Right renal pelvis (tissue), 4 donors: ENCODE data around the gene ST8SIA1. TPM values are rescaled to one million over a fixed set of nuclear protein-coding genes. Genes with fewer than 3 reads are reported as not detected.

Experiments used
- DNase-seq, 4 donors: peaks; one replicate each; pipeline ENCODE4 v3.0.0-alpha.2; 2013; ENCODE audit warnings: low read depth in 4 of 4, low spot score in 3 of 4, missing footprints in 1 of 4
- polyA plus RNA-seq, 4 donors: library from polyadenylated mRNA; unstranded; fragments of 120-200 nt; gene quantifications; one replicate each; pipeline ENCODE4 v1.2.1, GENCODE V29; 2013; ENCODE audit not compliant: insufficient read length in 4 of 4

Gene ST8SIA1
- polyA plus RNA-seq, 4 donors = 5.3 to 6.3 (median 5.9) TPM

- no peak for DNase-seq
These were observed 1.3 kb downstream of the ST8SIA1 start for GRCh38 chr12:22333186-22333712.

GRCh38 chr12:22332202-22332601 lies 2.3 kb downstream of the ST8SIA1 start:
- no peak for DNase-seq

GRCh38 chr12:22329621-22330020 lies 4.9 kb downstream of the ST8SIA1 start:
- no peak for DNase-seq

DNA sequence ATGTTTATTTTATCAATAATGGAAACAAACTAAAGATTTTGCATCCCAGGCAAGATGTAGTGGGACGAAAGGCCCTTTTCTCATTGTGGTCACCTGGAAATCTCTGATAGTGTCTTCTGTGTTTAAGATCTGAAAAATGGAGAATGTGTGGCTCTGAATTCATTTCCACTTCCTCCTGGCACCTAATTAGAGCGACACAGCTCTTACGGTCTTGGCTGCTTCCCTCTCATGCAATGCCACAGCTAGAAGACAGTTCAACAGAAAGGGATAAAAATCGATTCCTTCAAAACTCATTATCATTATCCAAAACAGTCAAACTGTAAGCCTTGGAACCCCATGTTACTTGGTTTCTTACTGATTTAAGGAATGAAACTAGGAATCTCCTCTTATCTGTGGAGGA lies 9.3 kb downstream of the ST8SIA1 start:
- no peak for DNase-seq

DNA sequence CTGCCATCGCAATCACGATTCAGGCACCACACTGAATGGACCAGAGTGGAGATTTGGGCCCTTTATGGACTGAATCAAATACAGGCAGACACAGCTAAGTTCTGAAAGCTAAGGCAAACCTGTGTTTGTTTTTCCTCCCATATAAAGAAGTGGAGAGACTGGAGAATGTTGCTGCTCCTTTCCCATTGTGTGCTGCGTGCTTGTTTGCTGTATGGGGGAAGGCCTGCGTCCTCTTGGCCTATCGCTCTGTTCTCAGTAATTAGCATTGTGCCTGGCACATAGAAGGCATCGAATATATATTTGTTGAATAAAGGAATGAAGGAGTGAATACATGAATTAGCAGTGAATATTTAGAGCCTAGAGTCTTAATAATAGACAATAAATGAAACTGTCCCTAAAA lies 12.4 kb downstream of the ST8SIA1 start:
- DNase-seq = no peak

- no peak for DNase-seq
These were observed 12.9 kb downstream of the ST8SIA1 start for GRCh38 chr12:22321638-22322037.

- no peak for DNase-seq
These were observed 13.4 kb downstream of the ST8SIA1 start for GRCh38 chr12:22321018-22321605.

DNA sequence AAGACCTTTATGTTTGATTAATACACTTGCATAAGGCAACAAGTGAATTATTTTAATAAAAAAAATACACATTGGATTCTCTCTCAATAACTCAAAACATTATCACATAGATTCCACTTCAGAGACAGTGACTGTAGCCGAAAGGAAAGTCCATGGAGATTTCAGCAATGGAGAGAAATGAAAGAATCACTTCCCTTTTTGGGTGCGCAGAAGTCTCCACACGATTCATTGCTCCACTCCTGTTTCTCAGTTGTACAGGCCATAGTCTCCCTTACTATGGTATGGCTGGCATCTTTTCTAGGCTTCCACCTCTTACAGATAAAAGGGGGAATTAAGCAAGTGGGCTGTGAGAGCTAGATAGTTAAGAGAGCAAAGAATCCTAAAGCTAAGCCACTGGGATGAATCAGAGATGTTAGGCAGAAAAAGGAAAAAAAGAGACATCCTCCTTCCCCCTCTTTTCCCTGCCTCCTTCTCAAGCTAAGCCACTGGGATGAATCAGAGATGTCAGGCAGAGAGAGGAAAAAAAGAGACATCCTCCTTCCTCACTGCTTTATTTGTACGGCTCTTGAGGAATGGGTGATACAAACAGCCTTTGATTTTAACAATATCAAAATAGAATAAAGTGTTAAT lies 16.3 kb downstream of the ST8SIA1 start:
- no peak for DNase-seq

GRCh38 chr12:22313963-22314330 lies 20.6 kb downstream of the ST8SIA1 start:
- no peak for DNase-seq

DNA sequence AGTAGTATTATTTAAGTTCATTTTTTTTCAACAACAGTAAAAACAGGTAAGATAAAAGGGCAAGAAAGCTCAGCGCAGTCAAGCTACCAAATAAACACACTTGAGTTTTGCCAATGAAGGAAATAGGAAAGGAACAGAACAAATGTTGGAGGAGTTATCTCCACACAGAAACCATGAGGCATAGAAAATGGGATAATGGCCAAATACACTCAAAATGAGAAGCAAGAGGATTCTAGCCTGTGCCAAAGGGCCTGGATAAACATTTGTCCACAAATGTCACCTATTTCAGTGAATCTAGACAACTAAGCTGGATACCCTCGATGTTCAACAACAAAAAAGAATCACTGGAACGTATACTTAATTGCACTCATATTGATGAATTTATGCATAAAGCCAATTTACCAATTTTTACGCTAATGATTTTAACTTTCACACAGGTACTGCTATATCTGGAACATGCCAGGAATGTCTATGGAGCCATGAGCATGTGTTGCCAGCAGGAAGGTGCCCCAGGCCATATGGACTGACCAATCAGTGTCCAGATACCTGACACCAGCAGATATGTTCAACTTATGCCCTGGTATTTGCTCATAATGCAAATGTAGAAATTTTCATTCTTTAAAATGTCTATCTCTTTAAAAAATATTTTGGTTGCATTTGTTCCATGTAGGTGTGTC lies 21.1 kb downstream of the ST8SIA1 start:
- DNase-seq = no peak

DNA sequence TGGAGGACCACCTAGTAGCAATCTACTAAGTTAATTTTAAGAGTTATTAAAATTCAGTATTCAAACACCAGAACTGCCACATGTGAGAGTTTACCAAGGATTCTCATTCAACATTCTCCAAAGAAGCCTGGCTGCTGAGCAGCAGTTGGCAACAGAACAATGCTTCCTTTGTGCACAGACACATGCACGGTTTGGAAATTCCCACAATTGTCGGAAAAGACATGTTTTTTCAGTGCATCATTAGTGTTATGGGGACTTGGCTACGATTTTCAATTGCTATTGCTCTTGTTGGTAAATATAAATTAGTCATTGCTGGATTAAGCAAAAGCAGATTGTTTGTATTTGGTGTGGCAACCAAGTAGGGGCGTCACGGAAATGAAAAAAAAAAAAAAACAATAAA lies 22.2 kb downstream of the ST8SIA1 start:
- DNase-seq = no peak

GRCh38 chr12:22310709-22311108 lies 23.8 kb downstream of the ST8SIA1 start:
- no peak for DNase-seq

- no peak for DNase-seq
These were observed 24.2 kb downstream of the ST8SIA1 start for GRCh38 chr12:22310275-22310674.

- DNase-seq = no peak
These were observed 26.7 kb downstream of the ST8SIA1 start for GRCh38 chr12:22307811-22308210.

GRCh38 chr12:22306311-22306710 lies 28.2 kb downstream of the ST8SIA1 start:
- DNase-seq = no peak

DNA sequence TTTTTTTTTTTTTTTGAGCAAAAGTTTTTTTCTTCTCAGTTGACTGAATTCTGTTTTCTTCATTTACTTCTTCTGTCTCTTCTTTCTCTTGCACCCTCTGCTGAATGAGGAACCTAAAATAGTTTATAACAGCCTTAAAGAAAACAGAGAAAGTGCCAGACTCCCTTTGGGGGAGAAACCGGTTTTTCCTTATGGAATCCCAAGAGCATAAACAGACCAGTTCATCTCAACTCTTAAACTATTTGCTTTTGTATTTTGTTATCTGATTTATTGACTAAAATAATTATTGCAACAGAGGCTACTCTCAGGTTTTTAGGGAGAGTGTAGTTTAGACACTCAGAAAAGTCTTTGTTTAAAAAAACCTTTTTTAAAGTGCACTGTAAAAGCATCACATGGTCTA lies 30.2 kb downstream of the ST8SIA1 start:
- DNase-seq = no peak

DNA sequence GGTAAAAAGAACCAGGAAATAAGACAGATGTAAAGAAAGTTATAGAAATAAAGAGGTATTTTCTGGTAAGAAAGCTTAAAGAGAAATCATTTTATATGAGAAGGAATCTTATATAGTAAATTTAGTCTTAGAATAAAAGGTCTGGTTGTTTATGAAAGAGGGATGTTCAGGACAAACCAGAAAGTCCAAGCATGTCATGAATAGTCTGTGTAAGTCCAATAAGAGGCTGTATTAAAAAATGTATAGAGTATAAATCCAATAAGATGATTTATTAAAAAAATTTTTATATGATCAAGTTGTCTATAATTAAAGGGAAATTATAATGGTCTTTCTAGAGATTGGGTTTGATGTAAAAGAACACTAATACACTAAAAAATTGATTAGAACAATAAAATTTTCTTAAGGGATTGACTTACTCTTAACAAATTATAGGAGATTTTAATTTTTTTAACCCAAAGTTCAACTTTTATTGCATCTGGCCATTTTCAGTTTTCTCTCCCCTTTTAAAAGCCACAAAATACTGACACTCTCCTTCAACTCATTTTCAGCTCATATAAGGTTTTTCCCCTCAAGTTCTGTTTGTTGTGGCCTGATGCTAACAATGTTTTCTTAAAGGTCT lies 35.1 kb downstream of the ST8SIA1 start:
- no peak for DNase-seq

- DNase-seq = no peak
These were observed 45.3 kb downstream of the ST8SIA1 start for GRCh38 chr12:22289250-22289649.

GRCh38 chr12:22287776-22288621 lies 46.5 kb downstream of the ST8SIA1 start:
- DNase-seq = no peak

DNA sequence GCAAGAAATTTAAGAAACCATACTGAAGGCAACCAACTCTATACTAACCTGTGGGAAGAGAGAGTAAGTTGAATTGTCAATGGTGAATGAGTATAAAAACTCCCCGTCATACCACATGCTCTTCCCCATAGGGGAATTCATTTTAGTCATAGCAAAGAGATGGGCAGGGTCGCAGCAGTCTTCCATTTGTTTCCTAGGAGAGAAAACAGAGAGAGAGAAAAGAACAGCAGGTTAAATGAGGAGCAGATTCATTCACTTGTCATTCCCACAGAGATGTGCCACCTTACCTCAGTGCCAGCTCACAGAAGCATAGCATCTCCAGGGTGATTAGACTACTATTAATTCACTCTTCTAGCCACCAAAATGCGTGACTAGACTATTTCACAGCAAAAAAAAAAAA lies 47.4 kb downstream of the ST8SIA1 start:
- no peak for DNase-seq

GRCh38 chr12:22286569-22286968 lies 47.9 kb downstream of the ST8SIA1 start:
- DNase-seq = no peak
